ENCODE results near the gene POTEG.
"Not testable (repeated sequence)": the region's sequence is repeated elsewhere in the genome, so short reads cannot be mapped to it uniquely, and the experiment has no call there.

The POTEG gene

DNA sequence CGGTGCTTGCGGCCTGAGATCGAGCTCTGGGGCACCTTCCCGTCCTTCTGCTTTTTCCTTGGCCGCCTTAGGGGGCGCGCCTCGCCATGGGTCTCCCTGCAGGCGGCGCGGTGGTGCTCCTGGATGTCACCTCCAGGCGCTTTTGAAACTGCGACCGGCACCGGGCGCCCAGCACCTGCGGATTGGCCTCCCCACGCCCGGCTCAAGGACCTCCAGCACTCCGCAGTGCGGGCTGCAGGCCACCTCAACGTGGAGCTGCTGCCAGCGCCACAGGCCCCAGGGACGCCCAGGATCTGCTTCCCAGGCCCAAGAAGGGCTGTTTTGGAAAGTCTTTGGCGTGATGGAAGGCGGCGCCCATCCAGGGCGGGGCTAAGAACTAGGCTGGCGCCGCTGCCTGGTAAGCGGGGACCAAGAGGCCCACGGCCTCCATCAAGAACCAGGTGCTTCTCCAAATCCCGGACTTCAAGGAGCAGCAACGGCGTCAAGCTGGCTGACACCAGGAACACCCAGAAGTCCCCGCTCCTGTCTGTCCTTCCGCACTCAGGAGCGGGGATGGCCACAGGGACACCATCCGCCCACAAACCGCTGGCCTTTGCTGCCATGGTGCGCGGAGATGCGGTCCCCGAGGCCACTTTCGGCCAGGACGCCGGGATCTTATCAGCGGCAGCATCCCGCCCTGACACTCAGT, 61.2 kb downstream of the POTEG start:
- DNase-seq = not testable (repeated sequence)

DNA sequence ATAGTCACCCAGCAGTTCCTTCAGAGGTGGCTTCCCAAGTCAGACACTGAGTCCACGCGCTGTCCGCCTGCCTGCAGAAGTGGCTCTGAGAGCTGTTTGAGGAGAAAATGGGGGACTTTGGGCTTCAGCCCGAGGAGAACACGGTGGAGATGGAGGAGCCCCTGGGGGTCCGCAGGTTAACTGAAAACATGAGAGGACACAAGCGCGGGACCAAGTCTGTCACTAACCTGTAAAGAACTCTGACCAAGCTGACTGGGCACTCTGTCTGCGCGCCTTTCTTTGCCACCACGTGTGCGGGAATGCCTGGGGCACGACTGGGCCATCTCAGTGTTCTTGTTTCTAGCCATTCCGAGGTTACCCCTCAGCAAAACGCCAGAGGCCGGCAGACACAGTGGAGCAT, 62.4 kb downstream of the POTEG start:
- not testable (repeated sequence) for DNase-seq

DNA sequence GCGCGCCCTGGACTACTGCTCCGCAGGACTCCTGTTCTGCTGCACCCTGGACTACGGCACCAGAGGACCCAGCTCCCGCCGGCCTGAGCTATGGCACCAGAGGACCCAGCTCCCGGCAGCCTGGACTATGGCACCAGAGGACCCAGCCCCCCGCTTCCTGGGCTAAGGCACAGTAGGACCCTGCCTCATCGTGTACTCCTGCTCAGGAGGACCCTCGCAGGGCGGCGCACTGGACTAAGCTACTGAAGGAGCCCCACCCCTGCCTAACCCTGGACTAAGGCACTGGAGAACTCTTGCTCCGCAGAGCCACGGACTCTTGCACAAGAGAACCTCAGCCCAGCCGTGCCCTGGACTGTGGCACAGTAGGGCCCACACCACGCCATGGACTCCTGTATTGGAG, 71.3 kb downstream of the POTEG start:
- not testable (repeated sequence) for DNase-seq

DNA sequence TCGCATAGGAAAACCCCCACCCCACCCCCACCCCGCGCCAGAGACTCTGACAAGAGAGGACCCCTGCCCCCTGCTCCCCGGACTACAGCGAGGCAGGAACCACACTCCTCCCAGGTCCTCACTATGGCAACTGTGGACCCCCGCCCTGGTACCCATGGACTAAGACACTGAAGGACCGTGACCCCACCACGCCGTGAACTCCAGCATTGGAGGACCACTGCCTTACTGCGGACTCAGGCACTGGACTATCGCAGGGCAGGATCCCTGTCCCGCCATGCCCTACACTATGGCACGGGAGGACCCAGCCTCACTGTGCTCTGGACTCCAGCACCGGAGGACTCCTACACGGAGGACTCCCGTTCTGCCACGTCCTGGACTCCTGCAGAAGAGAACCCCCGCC, 71.8 kb downstream of the POTEG start:
- DNase-seq = not testable (repeated sequence)

DNA sequence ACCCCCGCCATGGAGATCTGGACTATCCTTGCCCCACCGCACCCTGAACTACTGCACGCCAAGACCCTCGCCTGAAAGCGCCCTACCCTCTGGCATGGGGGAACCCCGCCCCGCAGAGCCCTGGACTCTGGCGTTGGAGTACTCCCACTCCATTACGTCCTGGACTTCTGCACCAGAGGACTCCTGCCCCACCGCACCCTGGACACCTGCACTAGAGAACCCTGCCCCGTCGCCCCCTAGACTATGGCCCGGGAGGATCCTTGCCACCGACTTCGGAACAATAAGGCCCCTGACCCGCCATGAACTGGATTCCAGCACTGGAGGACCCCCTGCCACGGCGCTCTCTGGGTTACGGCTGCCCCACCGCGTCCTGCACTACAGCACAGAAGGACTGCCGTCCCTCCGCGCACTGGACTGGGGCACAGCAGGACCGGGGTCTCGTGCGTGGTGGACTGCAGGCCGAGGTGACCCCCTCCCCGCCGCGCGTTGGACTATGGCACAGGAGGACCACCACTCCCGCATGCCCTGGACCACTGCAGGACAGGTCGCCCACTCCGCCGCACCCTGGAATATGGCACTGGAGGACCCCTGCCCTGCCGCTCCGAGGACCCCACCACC, 72.4 kb downstream of the POTEG start:
- DNase-seq = not testable (repeated sequence)

DNA sequence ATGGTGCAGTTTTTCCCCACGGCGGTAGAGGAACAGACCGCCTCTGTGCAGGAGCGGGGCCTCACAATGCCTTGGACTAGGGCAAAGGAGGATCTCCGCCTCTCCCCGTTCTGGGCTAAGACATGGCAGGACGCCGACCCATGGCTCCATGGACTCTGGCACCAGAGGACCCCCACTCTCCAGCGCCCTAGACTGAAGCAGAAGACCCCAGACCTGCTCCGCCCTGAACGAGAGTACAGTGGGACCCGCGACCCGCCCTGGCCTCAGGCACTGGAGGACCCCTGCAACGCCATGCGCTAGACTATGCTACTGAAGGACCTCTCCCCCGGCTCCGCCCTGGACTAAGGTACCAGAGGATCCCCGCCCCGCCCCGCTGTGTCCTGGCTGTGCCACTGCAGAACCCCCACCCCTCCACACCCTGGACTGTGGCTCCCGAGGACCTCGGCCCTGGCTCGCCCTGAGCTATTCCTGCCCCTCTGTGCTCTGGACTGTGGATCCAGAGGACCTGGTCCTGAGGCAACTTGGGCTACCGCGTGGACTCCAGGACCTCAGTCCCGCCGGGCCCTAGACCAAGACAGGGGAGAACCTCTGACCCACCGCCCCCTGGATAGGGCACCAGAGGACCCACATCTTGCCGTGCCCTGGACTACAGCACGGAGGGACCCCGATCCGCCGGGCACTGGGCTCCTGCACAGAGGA, 73.1 kb downstream of the POTEG start:
- DNase-seq = not testable (repeated sequence)

Measured in CD4-positive, alpha-beta T cell treated with Interleukin-10 for 1 hour (primary cell).